HTR-8/SVneo (cell line): ENCODE measurements around the gene CPNE1.
"Not testable (repeated sequence)": the region's sequence is repeated elsewhere in the genome, so short reads cannot be mapped to it uniquely, and the experiment has no call there.

Experiments
- DNase-seq: peaks from one replicate; pipeline ENCODE4 v3.0.0; 2011; ENCODE audit warnings: low spot score, mixed read lengths; ENCODE audit not compliant: insufficient read length
- FAIRE-seq: peaks from 2 replicates; lab custom pipeline; 2011; peaks lifted over from hg19 to GRCh38; lab: Jason Lieb, UNC

Gene CPNE1

DNA sequence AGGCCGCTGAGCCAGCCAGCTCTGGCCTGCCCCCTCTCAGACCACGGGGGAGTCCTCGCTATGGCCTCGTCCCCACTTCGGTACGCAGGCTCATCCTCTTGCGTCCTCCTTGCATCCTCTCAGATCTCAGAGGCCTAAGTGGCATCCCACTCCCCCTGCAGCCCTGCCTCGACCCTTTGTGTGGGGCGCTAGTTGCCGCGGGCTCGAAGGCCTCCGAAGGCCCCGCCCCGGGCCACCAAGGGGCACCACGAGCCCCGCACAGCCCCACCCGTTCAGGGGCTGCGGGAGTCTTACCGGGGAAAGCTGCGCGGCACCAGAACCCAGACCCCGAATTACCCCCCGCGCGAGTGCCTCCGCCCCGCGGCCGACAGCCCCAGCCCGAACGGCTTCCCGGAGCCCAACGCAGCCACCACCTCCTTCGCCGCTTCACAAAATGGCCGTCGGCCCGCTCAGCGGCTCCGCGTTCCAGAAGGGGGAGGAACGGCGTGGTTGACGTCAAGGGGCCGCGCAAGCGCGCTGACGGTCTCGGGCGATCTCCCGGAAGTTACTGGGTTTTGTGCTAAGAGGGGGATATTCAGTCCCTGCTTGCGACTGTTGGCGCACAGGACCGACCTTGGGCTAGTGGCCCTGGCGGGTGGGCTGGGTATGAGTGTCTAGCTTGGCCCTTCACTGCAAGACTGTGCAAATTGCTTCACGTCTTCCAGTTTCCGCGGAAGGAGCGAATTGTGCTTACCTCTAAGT, at the start of gene CPNE1, which contains the start of gene RBM12:
CPNE1 (minus strand) TSS at position 435 of the 741 bp plus-strand sequence. CDS start 31,977 bp downstream, outside the sequence.
RBM12 (minus strand) TSS at position 435 of the 741 bp plus-strand sequence. CDS start 9,578 bp downstream, outside the sequence.
- peak; percentile 99 for DNase-seq
- peak; percentile 94 for FAIRE-seq

DNA sequence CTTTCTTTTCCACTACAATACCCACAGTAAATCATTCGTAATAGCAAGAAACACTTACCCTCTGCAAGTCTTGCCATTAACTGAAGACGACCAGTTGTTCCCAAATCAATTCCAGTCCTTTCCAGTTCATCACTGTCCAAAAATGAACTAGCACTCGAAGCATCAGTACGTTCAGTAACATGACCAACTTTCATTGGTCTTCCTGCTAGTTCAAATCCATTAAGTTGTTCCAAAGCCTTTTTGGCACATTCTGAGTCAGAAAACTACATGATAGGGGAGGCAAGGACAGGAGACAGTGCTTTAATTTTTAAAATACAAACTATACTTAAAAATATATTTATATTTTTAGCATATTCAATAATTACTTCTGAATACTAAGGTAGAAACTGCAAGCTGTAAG, 49.4 kb upstream of the CPNE1 start:
- FAIRE-seq: no peak
- no peak for DNase-seq

DNA sequence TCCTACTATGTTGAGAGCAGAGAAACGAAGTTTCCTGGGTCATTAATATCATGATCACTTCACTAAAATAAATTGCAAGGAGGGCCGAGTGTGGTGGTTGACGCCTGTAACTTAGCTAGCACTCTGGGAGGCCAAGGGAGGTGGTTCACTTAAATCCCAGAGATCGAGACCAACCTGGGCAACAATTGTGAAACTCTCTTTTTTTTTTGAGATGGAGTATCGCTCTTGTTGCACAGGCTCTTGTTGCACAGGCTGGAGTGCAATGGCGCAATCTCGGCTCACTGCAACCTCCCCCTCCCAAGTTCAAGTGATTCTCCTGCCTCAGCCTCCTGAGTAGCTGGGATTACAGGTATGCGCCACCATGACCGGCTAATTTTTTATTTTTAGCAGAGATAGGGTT, 48.4 kb upstream of the CPNE1 start:
- not testable (repeated sequence) for DNase-seq, FAIRE-seq

DNA sequence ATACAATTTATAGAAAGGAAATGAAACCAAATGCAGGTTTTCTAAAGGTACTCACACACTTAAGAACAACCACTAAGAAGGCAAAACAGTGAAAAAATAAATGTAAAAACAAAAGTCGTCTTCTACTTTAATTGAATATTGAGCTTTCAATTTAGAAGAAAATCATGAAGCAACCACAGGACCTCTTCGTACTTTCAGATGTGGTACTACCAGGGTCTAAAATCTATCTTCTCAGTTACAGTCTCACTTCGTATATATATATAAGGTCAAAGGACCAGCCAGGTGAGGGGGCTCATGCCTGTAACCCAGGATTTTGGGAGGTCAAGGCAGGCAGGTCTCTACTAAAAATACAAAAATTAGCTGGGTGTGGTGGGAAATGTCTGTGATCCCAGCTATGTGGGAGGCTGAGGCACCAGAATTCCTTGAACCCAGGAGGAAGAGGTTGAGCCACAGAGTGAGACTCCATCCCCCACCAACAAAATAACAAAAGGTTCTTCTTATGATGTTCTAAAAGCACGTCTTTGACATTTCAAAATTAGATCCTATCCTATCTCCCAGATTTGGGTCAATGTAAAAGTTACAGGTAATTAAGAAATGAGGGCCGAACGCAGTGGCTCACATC, 47.0 kb upstream of the CPNE1 start:
- no peak for DNase-seq
- FAIRE-seq: no peak

DNA sequence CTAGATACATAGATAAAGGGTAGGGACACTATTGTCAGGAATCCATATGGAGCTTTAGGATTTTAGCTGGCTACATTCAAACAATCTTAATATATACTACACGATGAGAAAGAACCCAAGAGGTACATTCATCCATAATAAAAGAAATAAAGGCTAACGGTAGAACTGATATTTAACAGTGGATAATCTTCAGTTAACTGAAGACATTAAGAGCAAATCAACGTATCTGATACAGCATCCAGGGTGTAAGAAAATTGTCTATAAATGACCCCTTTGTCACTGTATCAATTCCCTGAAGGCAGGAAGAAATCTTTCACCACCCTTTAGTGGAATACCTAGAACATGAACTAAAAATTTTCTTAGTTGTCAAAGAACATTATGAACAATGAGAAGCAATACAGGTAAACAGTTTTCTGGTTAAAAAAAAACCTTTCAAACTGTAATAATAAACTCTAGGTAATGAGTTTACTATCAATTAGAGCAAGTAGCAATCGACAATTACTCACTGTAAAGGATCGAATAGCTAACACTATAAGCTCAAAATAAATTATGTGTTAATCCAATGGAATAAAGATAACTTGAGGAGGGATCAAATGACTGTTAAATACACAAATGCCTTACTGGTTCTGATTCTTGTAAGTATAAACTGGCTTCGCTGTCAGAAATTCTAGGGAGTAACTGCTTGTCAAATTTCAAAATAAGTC, 46.3 kb upstream of the CPNE1 start:
- no peak for FAIRE-seq
- DNase-seq: no peak

DNA sequence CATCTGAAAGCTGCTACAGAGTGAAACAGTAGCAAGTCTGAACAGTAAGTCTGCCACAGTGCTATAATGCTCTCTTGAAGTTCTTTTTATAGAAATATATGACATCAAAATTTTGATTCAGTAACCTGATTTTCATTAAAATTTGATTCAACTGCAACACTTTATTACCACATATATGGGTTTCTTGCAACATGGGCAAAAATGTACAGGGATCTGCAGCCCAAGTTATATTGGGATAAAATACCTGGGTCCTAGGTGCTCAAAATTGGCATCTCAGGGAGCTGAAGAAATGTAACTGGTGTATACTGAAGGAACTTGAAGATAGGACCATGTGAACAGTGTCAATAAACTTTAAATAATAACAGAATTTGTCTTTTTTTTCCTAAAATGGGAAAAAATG, 45.3 kb upstream of the CPNE1 start:
- no peak for FAIRE-seq

DNA sequence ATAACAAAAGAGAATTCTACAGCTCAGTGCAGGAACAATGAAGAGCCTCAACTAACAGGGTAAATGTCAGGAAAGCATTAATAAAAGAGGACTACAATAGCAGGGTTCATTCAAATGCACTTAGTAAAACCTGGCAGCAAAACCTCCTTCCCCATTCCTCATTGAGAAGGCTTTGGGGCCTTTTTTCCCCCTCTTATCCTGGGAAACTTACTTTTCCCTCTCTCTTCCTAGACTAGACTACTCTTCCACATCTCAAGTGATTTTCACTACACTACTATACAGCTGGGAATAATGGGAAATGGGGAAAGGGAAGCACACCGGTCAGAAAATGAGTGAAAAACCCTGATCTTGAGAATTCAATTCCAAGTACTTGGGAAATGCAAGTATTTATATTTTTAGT, 44.6 kb upstream of the CPNE1 start:
- no peak for DNase-seq
- FAIRE-seq: no peak

More for the DNA sequence above, 45.3 kb upstream of the CPNE1 start:
- no peak for DNase-seq

DNA sequence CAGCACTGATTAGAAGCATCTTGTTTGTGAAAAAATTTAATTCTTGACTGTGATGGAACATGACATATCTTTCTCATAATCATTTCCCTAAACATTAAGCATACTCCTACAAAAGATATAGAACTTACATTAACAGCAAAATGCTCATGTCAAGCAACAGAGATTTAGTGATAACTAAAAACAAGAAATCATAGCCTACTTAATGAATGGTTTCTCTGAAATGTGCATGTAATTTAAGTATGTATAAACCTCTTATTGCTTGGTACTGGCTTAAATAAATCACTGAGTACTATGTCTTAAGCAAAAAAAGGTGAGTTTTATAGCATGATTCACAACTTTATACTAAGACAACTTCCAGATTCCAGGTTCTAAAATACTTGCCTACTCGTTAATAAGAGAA, 43.8 kb upstream of the CPNE1 start:
- DNase-seq (no peak), FAIRE-seq (no peak)

DNA sequence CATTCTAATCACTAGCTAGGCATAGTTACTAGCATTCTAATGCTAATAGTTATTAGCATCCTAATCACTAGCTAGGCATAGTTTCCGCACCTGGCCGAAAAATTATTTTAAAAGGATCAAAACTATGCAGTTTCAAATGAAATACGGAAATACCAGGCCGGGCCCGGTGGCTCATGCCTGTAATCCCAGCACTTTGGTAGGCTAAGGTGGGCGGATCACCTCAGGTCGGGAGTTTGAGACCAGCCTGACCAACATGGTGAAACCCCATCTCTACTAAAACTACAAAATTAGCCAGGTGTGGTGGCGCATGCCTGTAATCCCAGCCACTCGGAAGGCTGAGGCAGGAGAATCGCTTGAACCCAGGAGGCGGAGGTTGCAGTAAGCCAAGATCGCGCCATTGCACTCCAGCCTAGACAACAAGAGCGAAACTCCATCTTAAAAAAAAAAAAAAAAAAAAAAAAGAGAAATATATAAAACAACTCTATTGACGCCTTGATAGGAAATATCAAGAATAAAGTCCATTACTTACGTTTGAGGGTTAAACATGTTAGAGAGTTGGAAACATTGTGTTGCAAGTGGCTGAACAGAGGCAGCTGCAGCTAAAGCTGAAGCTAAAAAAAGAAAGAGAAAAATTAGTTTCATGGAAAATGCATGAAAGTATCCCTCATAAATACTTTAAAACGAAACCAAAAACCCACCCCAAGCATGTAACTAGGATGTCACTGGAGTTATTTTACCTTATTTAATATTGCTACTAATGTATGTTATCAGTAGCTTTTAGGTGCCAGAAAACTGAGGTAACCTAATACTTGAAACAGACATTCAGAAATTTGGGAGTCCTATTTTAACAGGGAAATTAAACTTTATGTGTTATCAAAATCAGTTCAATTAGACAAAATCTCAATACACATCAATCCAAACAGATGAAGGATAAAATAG, 42.2 kb upstream of the CPNE1 start:
- FAIRE-seq, DNase-seq: not testable (repeated sequence)

DNA sequence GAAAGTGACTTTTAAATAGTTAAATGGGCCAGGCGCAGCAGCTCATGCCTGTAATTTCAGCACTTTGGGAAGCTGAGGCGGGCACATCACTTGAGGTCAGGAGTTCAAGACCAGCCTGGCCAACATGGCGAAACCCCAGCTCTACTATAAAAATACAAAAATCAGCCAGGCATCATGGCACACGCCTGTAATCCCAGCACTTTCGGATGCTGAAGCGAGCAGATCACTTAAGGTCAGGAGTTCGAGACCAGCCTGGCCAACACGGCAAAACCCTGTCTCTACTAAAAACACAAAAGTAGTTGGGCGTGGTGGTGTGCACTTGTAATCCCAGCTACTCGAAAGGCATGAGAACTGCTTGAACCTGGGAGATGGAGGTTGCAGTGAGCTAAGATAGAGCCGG, 41.2 kb upstream of the CPNE1 start:
- not testable (repeated sequence) for FAIRE-seq, DNase-seq

DNA sequence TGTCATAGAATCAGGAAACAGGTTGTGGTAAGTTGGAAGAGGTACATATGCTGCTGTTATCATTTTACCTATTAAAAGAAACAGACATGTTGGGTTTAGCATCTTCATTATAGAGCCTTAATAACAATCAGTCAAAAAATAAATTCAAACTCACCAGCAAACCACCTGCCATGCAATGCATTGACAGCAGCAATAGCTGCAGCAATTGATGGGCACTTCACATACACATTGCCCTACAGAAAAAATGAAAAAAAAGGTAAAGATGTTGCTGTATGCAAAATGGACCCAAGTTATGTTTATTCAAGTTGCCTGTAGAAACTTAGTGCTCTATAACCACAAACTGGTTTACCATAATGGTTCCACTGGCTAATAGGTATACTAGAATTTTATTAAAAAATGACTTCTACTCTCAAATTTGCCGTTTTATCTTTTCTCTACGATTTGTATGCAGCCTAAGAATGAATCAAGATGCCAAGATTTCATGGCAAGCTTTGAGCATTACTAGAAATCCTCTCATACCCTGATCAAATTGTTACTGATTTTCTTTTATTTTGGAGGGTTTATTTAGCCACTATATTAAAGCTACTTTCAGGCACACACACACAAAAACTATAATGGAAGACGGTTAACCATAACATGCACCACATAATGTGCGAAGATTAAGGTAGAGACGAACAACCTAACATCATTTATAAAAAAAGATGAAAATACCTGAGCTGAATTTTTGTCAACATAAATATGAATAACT, 40.0 kb upstream of the CPNE1 start:
- FAIRE-seq: no peak

DNA sequence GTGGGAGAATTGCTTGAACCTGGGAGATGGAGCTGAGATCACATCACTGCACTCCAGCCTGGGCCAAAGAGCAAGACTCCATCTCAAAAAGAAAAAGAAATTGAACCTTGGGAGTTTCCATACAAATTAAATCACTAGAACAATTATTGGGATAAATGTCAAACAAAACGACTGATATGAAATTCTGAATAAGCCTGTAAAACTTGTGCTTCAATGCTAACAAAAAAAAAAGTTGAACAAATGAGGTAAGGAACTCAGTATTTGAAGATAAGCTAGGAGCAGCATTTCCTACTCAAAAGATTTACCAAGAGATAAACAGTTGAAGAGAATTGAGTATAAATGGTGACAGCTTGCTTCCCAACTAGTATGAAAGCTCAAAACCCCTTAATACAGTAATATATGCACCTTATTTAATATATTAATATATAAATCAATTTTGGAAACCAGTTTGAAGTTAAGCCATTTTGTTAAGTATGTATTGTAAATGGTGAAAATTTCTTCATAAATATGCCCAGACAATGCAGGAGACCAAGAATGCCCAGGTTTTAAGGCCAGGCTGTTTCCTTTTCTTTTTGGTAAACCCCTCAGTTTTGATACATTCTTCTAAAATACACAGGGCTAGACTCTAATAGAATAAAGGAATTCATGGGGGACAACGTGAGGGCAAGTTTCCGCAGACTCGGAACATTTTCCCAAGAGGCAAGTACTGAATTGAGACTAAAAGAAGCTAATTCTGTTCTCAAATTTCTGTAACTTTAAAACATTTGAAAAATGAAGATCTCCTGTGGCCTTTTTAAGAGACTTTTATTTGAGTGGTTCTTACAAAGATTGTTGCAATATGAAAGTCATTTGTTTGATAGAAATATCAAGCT, 38.4 kb upstream of the CPNE1 start:
- DNase-seq (no peak), FAIRE-seq (no peak)

More for the DNA sequence above, 40.0 kb upstream of the CPNE1 start:
- no peak for DNase-seq

DNA sequence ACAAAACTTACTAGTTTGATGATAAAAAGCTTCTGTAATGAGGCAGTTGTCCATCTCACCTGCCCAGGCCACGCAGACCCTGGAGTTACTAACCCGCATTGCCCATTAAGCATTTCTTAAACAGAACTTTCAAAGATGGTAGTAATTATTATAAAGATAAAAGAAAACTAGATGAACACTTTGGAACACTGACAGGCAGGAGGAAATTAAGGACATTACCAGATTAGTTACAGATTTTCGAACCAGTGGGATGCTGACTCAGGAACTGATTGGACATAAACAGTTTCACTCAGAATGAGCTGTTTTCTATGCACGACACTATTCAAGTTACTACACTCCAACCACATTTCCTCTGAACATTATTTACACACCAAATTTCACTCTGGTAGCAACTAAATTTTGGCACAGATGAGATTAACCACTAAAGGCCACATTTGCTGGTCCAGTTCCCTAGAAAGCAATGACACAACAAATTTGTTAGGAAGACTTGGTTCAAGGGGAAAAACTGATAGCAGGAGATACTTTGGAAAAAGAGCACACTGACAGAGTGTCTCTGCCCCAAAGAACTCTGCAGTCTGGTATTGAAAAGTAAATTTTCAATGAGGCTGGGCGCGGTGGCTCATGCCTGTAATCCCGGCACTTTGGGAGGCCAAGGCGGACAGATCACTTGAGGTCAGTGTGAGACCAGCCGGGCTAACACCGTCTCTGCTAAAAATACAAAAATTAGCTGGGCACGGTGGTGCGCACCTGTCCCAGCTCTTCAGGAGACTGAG, 37.5 kb upstream of the CPNE1 start:
- DNase-seq (no peak), FAIRE-seq (no peak)

DNA sequence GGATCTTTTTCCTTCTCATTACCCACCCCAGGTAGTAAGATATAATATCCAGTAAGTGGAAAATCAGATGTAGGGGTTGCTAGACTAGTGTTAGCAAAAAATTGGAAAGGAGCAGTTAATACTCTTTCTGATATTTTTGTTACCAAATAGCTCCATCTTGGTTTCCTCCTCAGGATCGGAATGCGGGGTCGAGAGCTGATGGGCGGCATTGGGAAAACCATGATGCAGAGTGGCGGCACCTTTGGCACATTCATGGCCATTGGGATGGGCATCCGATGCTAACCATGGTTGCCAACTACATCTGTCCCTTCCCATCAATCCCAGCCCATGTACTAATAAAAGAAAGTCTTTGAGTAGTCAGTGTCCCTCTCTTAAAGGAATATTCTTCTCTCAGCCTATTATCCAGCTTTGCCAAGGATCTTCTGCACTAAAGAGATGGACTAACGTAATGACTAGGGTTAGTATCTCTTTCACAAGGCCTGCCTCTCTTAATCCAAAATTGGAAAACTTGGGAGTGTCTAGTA, 36.0 kb upstream of the CPNE1 start:
- DNase-seq (no peak), FAIRE-seq (no peak)

DNA sequence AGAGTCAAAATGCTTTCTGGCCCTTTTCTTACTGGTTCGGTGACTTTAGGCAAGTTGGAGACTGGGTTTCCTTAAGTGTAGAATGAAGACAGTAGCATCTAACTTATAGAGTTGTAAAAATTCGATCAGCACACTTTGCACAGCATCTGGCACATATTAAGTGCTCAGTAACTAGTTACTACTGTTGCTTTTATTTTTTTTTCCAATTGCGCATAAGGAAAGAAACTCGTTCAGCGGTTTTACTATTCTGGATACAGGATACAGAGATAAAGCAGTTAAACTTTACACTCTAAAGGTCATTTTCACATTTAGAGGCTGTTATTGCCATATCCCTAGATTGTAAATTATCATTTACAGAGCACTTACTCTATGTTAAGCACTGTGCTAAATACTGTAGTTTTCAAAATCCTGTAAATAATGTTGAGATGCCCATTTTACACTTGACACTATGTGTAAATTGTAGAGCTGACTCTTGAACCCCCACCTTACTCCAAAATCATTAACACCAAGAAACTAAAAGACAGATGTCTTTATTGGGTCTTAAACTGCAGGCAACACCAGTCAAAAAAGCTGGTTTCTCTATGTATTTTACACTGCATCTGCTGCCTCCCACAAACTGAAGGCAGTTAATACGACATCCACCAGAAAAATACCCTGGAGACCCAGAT, 35.4 kb upstream of the CPNE1 start:
- DNase-seq (no peak), FAIRE-seq (no peak)

DNA sequence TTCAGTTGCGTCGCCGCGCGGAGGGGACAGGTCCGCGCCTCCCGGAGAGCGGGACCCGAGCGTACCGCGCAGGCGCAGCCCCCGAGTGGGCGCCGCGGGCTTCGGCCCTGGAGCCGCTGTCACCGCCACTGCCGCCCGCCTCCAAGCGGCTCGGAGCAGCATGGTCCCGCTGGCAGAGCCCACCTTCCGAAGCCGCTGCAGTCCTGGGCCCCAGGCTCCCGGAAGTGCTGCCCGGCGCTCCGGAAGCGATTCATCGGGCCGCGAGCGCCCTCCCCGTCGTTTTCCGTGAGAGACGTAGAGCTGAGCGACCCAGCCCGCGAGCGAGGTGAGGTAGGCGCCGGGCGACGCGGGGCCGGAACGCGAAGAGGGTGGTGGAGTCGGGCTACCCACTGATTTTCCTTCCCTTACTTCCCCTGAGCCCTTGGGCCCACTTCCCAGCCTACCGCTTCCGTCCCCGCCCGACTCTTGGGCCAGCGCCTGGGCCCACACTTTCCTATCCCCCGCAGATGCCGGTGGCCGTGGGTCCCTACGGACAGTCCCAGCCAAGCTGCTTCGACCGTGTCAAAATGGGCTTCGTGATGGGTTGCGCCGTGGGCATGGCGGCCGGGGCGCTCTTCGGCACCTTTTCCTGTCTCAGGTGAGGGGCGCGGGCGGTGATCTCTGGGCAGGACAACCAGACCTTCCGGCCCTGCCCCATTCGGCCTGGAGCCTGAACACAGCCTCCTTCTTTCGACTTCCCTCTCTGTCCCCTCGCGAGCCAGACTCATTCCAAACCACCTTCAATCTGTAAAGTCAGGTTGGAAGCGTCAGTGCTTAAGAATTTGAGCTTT, 34.6 kb upstream of the CPNE1 start, which contains the start of the genes NFS1 and ROMO1:
NFS1 (minus strand) TSS at position 226 of the 830 bp plus-strand sequence; CDS start at position 162, 64 bp downstream.
ROMO1 (plus strand) TSS at position 279 of the 830 bp plus-strand sequence; CDS start at position 507, 228 bp downstream.
- DNase-seq (peak; percentile 96), FAIRE-seq (peak; percentile 13)
